K562 (cell line): ENCODE measurements around the gene TNC. TPM values are rescaled to one million over a fixed set of nuclear protein-coding genes. Genes with fewer than 3 reads are reported as not detected.

Experiments
- C11orf30 ChIP-seq: fragments of 450-650 bp; IDR thresholded peaks from 2 replicates; pipeline ENCODE4 v1.6.1; 2016; ENCODE audit warnings: low read depth, mild to moderate bottlenecking
- DIDO1 ChIP-seq: fragments of 450-650 bp; IDR thresholded peaks from 2 replicates; pipeline ENCODE4 v1.6.1; 2016; ENCODE audit warnings: low read depth, missing biosample characterization, missing genetic modification characterization
- ELF1 ChIP-seq: fragments of 200-800 bp; sonication (Bioruptor generic); IDR thresholded peaks from 2 replicates; pipeline ENCODE4 v1.6.1; 2016; ENCODE audit warnings: missing genetic modification characterization, missing compliant biosample characterization
- ETV5 ChIP-seq: sonication (generic); formaldehyde crosslinking; IDR thresholded peaks from 2 replicates; pipeline ENCODE4 v1.4.0; 2020; ENCODE audit warnings: low read depth, mild to moderate bottlenecking, missing genetic modification reagents
- GATA2 ChIP-seq: sonication (generic); formaldehyde crosslinking; IDR thresholded peaks from 2 replicates; pipeline ENCODE4 v1.4.0; 2020; ENCODE audit warnings: mild to moderate bottlenecking, missing genetic modification reagents
- GTF2A2 ChIP-seq: IDR thresholded peaks from 2 replicates; pipeline ENCODE4 v1.6.1; 2016; ENCODE audit warnings: mild to moderate bottlenecking, missing genetic modification characterization, missing compliant biosample characterization
- KLF10 ChIP-seq: fragments of 250-450 bp; sonication (Bioruptor Pico); IDR thresholded peaks from 2 replicates; pipeline ENCODE4 v1.6.1; 2021; ENCODE audit warnings: matching md5 sums
- NR0B1 ChIP-seq: fragments of 450-650 bp; IDR thresholded peaks from one replicate; pipeline ENCODE4 v1.6.1; 2018; ENCODE audit warnings: mild to moderate bottlenecking, moderate library complexity; ENCODE audit not compliant: partially characterized antibody
- PCBP2 ChIP-seq: fragments of 200-400 bp; formaldehyde crosslinking; IDR thresholded peaks from 2 replicates; pipeline ENCODE4 v1.6.1; 2018; ENCODE audit warnings: low read length, low read depth, mild to moderate bottlenecking, moderate library complexity; ENCODE audit not compliant: poor library complexity, severe bottlenecking
- ZNF395 ChIP-seq: fragments of 200-800 bp; sonication (Bioruptor generic); IDR thresholded peaks from 2 replicates; pipeline ENCODE4 v1.6.1; 2017; ENCODE audit warnings: missing genetic modification characterization, missing compliant biosample characterization
- ZNF445 ChIP-seq: fragments of 250-450 bp; sonication (Bioruptor Pico); IDR thresholded peaks from 2 replicates; pipeline ENCODE4 v1.4.0; 2020; ENCODE audit warnings: low read depth, mild to moderate bottlenecking, moderate library complexity
- polyA plus RNA-seq, 8 experiments: library from polyadenylated mRNA; depleted of rRNA in 4 of 8; stranded (reverse) in 5 of 8; unstranded in 3 of 8; fragments of >200 nt; fragmentation: Nextera tagmentation in 2 of 8; fragmentation: Illumina TruSeq in 1 of 8; extraction: Ambion mirVana in 2 of 8; extraction: Trizol in 1 of 8; gene quantifications; 2 replicates each; pipeline versions ENCODE4 v1.2.1 to v1.2.3, GENCODE V29; 2011 to 2014; ENCODE audit warnings: inconsistent platforms in 1 of 8, missing spikeins in 1 of 8
- total RNA-seq, 7 experiments: library from RNA; depleted of rRNA in 6 of 7; stranded (reverse); fragments of >200 nt in 6 of 7; fragmentation: Illumina TruSeq in 2 of 7; extraction: Trizol in 2 of 7; gene quantifications; 2 replicates each; pipeline versions ENCODE4 v1.2.1 to v1.2.3, GENCODE V29; 2011 to 2021; ENCODE audit warnings: low replicate concordance in 1 of 7

Gene TNC
- total and polyA plus RNA-seq, 9 of the 15 experiments (the other 6 are each of a cell fraction or from before 2014, with no cell fraction given): under 0.01 to 0.29 TPM; not detected in 7

GRCh38 chr9:115165233-115165632, 47.3 kb upstream of the TNC start (continued):
- no peak for TF ChIP-seq NR0B1
- TF ChIP-seq GATA2 (CRISPR knock-in tag): no peak
- TF ChIP-seq PCBP2: no peak
- TF ChIP-seq ETV5: no peak
- TF ChIP-seq KLF10: no peak
- TF ChIP-seq C11orf30: no peak
- no peak for TF ChIP-seq GTF2A2
- no peak for TF ChIP-seq ELF1
- no peak for TF ChIP-seq ZNF395 (CRISPR knock-in tag)
- TF ChIP-seq ZNF445: no peak
- TF ChIP-seq DIDO1 (tag): no peak
